CD4-positive, alpha-beta memory T cell (primary cell): Measurements from ENCODE around the gene REV3L. TPM values are rescaled to one million over a fixed set of nuclear protein-coding genes. Genes with fewer than 3 reads are reported as not detected.
A peak's percentile ranks its signal among the peaks of the same experiment; 100 is the strongest.
"Not testable (repeated sequence)": the region's sequence is repeated elsewhere in the genome, so short reads cannot be mapped to it uniquely, and the experiment has no call there.

Source experiments
- CTCF ChIA-PET: fragments of 350-600 bp; sonication (Branson Sonifier 250); formaldehyde crosslinking; loops from one replicate; lab custom pipeline; 2021; ENCODE audit warnings: inconsistent platforms; ENCODE audit not compliant: partially characterized antibody; lab: Charles Lee
- POLR2A ChIA-PET: fragments of 350-600 bp; sonication (Branson Sonifier 250); formaldehyde crosslinking; loops from one replicate; lab custom pipeline; 2021; ENCODE audit not compliant: partially characterized antibody; lab: Charles Lee
- DNase-seq, 5 donors: peaks; one replicate each; pipeline versions ENCODE4 v3.0.0 to v3.0.0-alpha.2; 2020 to 2022; ENCODE audit warnings: mixed read lengths in 1 of 5
- H3K27ac ChIP-seq: one replicate; pipeline ENCODE4 v1.7.0; 2013; ENCODE audit warnings: low read depth, low read length
- H3K27me3 ChIP-seq: 2 replicates; pipeline ENCODE4 v1.7.0; 2013; ENCODE audit warnings: mild to moderate bottlenecking, low read length, moderate library complexity; ENCODE audit not compliant: insufficient read depth
- H3K36me3 ChIP-seq: 2 replicates; pipeline ENCODE4 v1.7.0; 2013; ENCODE audit warnings: mild to moderate bottlenecking, low read length, moderate library complexity; ENCODE audit not compliant: insufficient read depth
- H3K4me1 ChIP-seq: 2 replicates; pipeline ENCODE4 v1.7.0; 2013; ENCODE audit warnings: mild to moderate bottlenecking, low read length, moderate library complexity; ENCODE audit not compliant: insufficient read depth
- H3K4me3 ChIP-seq, 2 donors: one replicate each; pipeline ENCODE4 v1.7.0; 2013; ENCODE audit warnings: low read length in 2 of 2, mild to moderate bottlenecking in 1 of 2
- H3K9me3 ChIP-seq, 2 donors: one replicate each; pipeline ENCODE4 v1.7.0; 2013; ENCODE audit warnings: low read length in 2 of 2, control low read depth in 1 of 2; ENCODE audit not compliant: control insufficient read depth in 1 of 2
- H3K27ac Mint-ChIP-seq, 7 donors: one replicate each; pipeline ENCODE4 v1.8.0; 2020 to 2021; ENCODE audit warnings: mixed read lengths in 7 of 7, mild to moderate bottlenecking in 6 of 7, inconsistent platforms in 3 of 7, moderate library complexity in 3 of 7
- H3K27me3 Mint-ChIP-seq, 2 donors: one replicate each; pipeline ENCODE4 v1.8.0; 2020 to 2021; ENCODE audit warnings: mixed read lengths in 2 of 2
- H3K36me3 Mint-ChIP-seq, 2 donors: one replicate each; pipeline ENCODE4 v1.8.0; 2020 to 2021; ENCODE audit warnings: mixed read lengths in 2 of 2, inconsistent platforms in 1 of 2, mild to moderate bottlenecking in 1 of 2
- H3K4me1 Mint-ChIP-seq, 4 donors: one replicate each; pipeline ENCODE4 v1.8.0; 2020 to 2021; ENCODE audit warnings: mixed read lengths in 4 of 4, mild to moderate bottlenecking in 1 of 4
- H3K4me3 Mint-ChIP-seq, 8 donors: one replicate each; pipeline ENCODE4 v1.8.0; 2020 to 2021; ENCODE audit warnings: mixed read lengths in 8 of 8, mild to moderate bottlenecking in 7 of 8, moderate library complexity in 6 of 8, inconsistent platforms in 3 of 8
- H3K9me3 Mint-ChIP-seq, 8 donors: one replicate each; pipeline ENCODE4 v1.8.0; 2020 to 2021; ENCODE audit warnings: mixed read lengths in 8 of 8, mild to moderate bottlenecking in 5 of 8, inconsistent platforms in 3 of 8, moderate library complexity in 1 of 8
- intact Hi-C: fragments of 100-400 bp; cut with micrococcal nuclease; formaldehyde crosslinking; loops from one replicate; pipeline ENCODE4 v1.15.1; 2023
- polyA plus RNA-seq, 2 donors: library from polyadenylated mRNA; unstranded; fragments of 300-500 nt; fragmentation: Illumina TruSeq; gene quantifications; one replicate each; pipeline ENCODE4 v1.2.3, GENCODE V29; 2021
- total RNA-seq, 2 experiments: library from RNA; stranded (reverse); gene quantifications; one replicate each; pipeline ENCODE4 v1.2.3, GENCODE V29; 2021

The REV3L gene
- total and polyA plus RNA-seq, 4 experiments from 2014 or later: 8.0 to 34.5 (median 24.5) TPM

DNA sequence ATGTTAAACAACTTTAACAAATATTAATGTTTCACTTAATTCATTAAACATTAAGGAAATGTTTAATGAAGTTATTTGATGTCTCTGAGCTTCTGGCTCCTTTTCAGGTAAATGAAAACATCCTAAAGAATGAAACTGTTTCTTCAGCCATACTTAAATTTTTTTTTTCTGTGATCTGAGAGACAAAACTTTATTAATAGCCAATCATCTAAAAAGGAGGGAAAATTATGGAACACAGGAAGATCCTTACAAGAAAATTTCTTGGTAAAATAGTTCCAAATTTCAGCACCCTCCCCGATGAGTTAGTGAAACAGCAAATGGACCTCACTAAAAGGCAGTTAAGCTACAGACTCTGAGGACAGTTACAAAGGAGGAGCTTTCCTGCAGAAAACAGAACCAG lies 185.2 kb downstream of the REV3L start:
- Histone ChIP-seq H3K36me3 (no peaks in the 10 kb centered on the region), H3K27ac (no peak overlapping the region), H3K4me3 (no peak overlapping the region), H3K4me1 (peaks cover 5% of the 10 kb centered on the region), H3K9me3 (no peaks in the 10 kb centered on the region), H3K27me3 (no peaks in the 10 kb centered on the region)
- DNase-seq: no peak
- POLR2A ChIA-PET: no interaction called here
- Mint-ChIP-seq H3K27me3 (no peaks in the 10 kb centered on the region), H3K36me3 (peaks cover 46 to 47% of the 10 kb centered on the region in 2 donors), H3K4me1 (peaks cover 8 to 13% (median 10%) of the 10 kb centered on the region in 4 donors), H3K27ac (peak overlapping the region; percentile 1 to 72 (median 51)), H3K4me3 (no peak overlapping the region), H3K9me3 (peaks cover 0 to 30% (median 7%) of the 10 kb centered on the region in 8 donors)
- intact Hi-C loops: no loop called here
- CTCF ChIA-PET: no interaction called here

DNA sequence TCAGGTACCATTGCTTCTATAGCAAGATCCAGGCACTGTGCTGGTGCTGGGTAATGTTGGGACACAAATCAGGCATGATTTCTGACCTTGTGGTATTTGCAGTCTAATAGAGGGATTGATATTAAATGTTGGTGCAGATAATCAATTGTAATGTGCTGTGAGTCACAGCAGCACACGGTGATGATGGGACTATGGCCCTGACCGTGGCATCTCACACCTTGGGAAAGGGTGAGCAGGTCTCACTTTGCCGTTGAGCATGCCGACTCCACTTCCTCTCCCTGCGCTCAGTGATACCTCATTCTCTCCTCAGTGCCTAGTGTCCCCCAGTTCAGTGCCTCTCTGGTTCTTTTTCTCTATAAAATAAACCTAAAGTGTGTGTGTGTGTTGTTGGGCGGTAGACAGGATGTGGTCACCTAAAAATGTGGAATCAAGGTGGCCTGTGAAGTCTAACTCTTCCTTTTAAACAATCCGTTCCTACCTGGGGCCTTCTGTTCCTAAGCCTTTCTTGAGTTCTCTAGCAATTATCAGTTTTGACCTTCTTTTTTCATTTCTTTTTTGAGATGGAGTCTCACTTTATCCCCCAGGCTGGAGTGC lies 188.5 kb downstream of the REV3L start:
- CTCF ChIA-PET: no interaction called here
- POLR2A ChIA-PET: no interaction called here

DNA sequence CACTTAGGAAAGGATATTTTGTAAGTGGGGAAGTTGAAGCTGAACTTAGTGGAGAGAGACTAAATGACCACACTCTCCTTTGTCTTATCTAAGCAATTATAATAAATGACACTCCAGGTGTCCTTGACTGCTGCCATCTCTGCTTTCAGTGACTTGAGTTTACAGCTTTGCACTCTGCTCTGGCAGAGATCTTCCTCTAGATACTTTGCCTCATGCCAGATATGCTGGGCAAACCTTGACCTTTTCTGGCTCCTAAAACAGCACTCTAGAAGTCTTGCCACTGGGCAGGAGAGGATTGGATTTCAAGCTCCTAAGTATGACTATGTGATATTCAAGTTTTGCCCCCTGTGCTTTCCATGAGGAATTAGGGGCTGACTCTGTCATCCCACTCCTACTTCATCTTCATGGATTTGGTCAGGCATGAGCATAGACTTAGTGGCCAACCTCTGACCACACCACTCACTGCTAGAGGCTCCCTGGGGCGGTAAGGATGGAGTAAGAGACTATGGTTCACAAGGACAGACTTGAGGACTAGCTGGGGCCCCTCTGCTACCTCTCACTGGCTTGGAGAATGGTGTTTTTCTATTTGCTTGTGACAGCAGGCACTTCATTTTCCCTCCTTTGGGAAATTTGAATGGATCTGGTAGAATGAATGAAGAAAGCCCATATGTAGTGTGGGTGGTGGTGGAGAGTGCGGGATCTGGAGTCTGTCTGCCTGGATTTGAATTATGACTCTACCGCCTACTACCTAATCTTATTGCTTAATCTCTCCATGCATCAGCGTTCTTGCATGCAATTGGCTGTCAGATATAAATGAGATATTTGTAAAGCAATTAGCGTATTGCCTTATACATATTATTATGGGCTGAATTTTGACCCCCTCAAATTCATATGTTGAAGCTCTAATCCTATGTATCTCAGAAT lies 191.4 kb downstream of the REV3L start:
- no peak overlapping the region for H3K4me3 ChIP-seq
- H3K27me3 ChIP-seq: no peaks in the 10 kb centered on the region
- Mint-ChIP-seq H3K27me3 (no peaks in the 10 kb centered on the region), H3K9me3 (no peaks in the 10 kb centered on the region), H3K4me1 (peaks cover 10 to 19% (median 17%) of the 10 kb centered on the region in 4 donors), H3K4me3 (no peak overlapping the region), H3K27ac (peak overlapping the region in 4 of 7 donors; percentile 38 to 70 (median 54)), H3K36me3 (peaks cover 13 to 15% of the 10 kb centered on the region in 2 donors)
- no peaks in the 10 kb centered on the region for H3K36me3 ChIP-seq
- ChIA-PET POLR2A (no interaction called here), CTCF (no interaction called here)
- no peak for DNase-seq
- intact Hi-C loops: no loop called here
- H3K4me1 ChIP-seq: peaks cover 5% of the 10 kb centered on the region
- H3K9me3 ChIP-seq: no peaks in the 10 kb centered on the region
- no peak overlapping the region for H3K27ac ChIP-seq

More for the DNA sequence above, 188.5 kb downstream of the REV3L start:
- intact Hi-C loops: no loop called here
- Mint-ChIP-seq H3K36me3 (peaks cover 18% of the 10 kb centered on the region in 2 donors), H3K4me1 (peaks cover 10 to 19% (median 16%) of the 10 kb centered on the region in 4 donors), H3K27me3 (no peaks in the 10 kb centered on the region), H3K27ac (peak overlapping the region in 5 of 7 donors; percentile 5 to 77 (median 53)), H3K9me3 (no peaks in the 10 kb centered on the region), H3K4me3 (no peak overlapping the region)
- Histone ChIP-seq H3K9me3 (no peaks in the 10 kb centered on the region), H3K4me1 (peaks cover 5% of the 10 kb centered on the region), H3K36me3 (no peaks in the 10 kb centered on the region), H3K27me3 (no peaks in the 10 kb centered on the region), H3K27ac (no peak overlapping the region), H3K4me3 (no peak overlapping the region)
- no peak for DNase-seq

DNA sequence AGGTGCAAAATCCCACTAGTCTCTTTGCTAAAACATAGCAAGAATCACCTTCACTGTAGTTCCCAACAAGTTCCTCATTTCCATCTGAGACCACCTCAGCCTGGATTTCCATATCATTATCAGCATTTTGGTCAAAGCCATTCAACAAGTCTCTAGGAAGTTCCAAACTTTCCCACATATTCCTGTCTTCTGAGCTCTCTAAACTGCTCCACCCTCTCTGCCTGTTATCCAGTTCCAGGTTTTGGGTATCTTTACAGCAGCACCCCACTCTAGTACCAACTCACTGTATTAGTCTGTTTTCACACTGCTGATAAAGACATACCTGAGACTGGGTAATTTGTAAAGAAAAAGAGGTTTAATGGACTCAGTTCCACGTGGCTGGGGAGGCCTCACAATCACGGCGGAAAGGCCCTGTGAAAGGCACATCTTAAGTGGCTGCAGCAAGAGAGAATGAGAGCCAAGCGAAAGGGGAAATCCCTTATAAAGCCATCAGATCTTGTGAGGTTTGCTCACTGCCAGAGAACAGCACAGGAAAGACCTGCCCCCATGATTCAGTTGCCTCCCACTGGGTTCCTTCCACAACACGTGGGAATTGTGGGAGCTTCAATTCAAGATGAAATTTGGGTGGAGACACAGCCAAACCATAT lies 192.2 kb downstream of the REV3L start:
- peak overlapping the region in 4 of 7 donors; percentile 24 to 79 (median 48) for H3K27ac Mint-ChIP-seq
- H3K27me3 Mint-ChIP-seq, intact Hi-C loops, H3K4me1 ChIP-seq, POLR2A ChIA-PET, H3K4me3 ChIP-seq, H3K9me3 Mint-ChIP-seq, CTCF ChIA-PET, H3K9me3 ChIP-seq, H3K4me3 Mint-ChIP-seq, H3K27ac ChIP-seq, H3K27me3 ChIP-seq, H3K36me3 ChIP-seq: not testable (repeated sequence)
- peak in 1 of 5 donors; percentile 10 for DNase-seq
- peaks cover 12 to 19% of the 10 kb centered on the region in 2 donors for H3K36me3 Mint-ChIP-seq
- peaks cover 10 to 19% (median 17%) of the 10 kb centered on the region in 4 donors for H3K4me1 Mint-ChIP-seq

- H3K4me3 Mint-ChIP-seq, H3K27me3 ChIP-seq, H3K36me3 ChIP-seq, H3K9me3 Mint-ChIP-seq, DNase-seq, H3K27ac Mint-ChIP-seq, intact Hi-C loops, H3K27me3 Mint-ChIP-seq, H3K27ac ChIP-seq, H3K4me3 ChIP-seq, H3K9me3 ChIP-seq, H3K4me1 Mint-ChIP-seq, POLR2A ChIA-PET, H3K4me1 ChIP-seq: not testable (repeated sequence)
- H3K36me3 Mint-ChIP-seq: peaks cover 49 to 50% of the 10 kb centered on the region in 2 donors
- CTCF ChIA-PET: interaction anchor here (1.0 kb wide), 1 partner anchor 25 kb away, joined by 3 read pairs; a partner anchor contains a TSS
Measured at GRCh38 chr6:111284356-111284755, 198.7 kb downstream of the REV3L start.

DNA sequence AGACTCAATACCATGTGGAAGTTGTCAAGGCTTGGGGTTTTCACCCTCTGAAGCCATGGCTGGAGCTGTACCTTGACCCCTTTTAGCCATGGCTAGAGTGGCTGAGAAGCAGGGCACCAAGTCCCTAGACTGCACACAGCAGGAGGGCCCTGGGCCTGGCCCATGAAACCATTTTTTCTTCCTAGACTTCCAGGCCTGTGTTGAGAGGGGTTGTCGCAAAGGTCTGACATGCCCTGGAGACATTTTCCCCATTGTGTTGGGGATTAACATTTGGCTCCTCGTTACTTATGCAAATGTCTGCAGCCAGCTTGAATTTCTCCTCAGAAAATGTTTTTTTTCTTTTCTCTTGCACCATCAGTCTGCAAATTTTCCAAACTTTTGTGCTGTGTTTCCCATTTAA lies 199.3 kb downstream of the REV3L start:
- Mint-ChIP-seq H3K27me3 (no peaks in the 10 kb centered on the region), H3K9me3 (no peaks in the 10 kb centered on the region), H3K36me3 (peaks cover 55% of the 10 kb centered on the region in 2 donors), H3K27ac (no peak overlapping the region), H3K4me3 (no peak overlapping the region), H3K4me1 (no peaks in the 10 kb centered on the region)
- H3K9me3 ChIP-seq: no peaks in the 10 kb centered on the region
- no peak overlapping the region for H3K4me3 ChIP-seq
- ChIA-PET CTCF (interaction anchor here (0.6 to 1.0 kb wide), 2 partner anchors 12 to 25 kb away, joined by 3 read pairs; a partner anchor contains a TSS), POLR2A (no interaction called here)
- H3K4me1 ChIP-seq: no peaks in the 10 kb centered on the region
- no peaks in the 10 kb centered on the region for H3K27me3 ChIP-seq
- intact Hi-C loops: no loop called here
- no peak overlapping the region for H3K27ac ChIP-seq
- no peaks in the 10 kb centered on the region for H3K36me3 ChIP-seq
- no peak for DNase-seq

DNA sequence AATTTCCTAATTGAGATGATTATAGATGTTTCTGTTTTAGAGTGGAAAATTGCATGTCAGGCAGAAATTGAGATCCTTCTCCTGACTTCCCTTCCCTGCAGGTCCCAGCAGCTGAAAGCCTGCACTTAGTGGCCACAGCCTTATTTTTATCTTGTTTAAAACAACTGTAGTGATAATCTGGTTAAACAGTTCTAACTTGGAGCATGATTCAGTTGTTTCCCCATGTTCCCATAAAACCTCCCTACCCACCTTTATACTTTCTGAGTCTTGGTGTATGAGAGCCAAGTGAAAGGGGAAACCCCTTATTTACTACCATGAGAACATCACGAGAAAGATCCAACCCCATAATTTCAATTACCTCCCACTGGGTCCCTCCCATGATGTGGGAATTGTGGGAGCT lies 200.5 kb downstream of the REV3L start:
- no peaks in the 10 kb centered on the region for H3K9me3 ChIP-seq
- H3K4me3 ChIP-seq: no peak overlapping the region
- no peak overlapping the region for H3K27ac ChIP-seq
- no peak overlapping the region for H3K4me3 Mint-ChIP-seq
- no peak overlapping the region for H3K27ac Mint-ChIP-seq
- intact Hi-C loops: no loop called here
- H3K36me3 ChIP-seq: peaks cover 5% of the 10 kb centered on the region
- H3K4me1 Mint-ChIP-seq: no peaks in the 10 kb centered on the region
- H3K27me3 Mint-ChIP-seq: no peaks in the 10 kb centered on the region
- H3K36me3 Mint-ChIP-seq: peaks cover 67% of the 10 kb centered on the region in 2 donors
- no peaks in the 10 kb centered on the region for H3K4me1 ChIP-seq
- DNase-seq: no peak
- CTCF ChIA-PET: no interaction called here
- peaks cover 0 to 5% (median 0%) of the 10 kb centered on the region in 8 donors for H3K9me3 Mint-ChIP-seq
- POLR2A ChIA-PET: no interaction called here
- no peaks in the 10 kb centered on the region for H3K27me3 ChIP-seq
